Measurements from ENCODE around the gene CORO1A.
"Not testable (repeated sequence)": the region's sequence is repeated elsewhere in the genome, so short reads cannot be mapped to it uniquely, and the experiment has no call there.

CORO1A gene

DNA sequence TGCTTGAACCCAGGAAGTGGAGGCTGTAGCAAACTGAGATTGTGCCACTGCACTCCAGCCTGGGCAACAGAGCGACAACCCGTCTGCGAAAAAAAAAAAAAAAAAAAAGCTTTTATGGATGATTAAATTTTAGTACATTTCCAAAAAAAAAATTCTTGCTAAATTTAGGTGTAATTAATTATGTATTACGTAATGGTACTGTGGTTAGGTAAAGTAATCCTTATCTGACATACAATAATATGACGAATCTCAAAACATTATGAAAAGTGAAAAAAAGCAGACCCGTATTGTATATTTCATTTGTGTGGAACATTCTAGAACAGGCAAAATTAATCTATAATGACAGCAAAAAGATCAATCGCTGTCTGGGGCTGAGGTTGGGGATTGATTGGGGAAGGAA lies 10.3 kb upstream of the CORO1A start:
- DNase-seq = no peak

DNA sequence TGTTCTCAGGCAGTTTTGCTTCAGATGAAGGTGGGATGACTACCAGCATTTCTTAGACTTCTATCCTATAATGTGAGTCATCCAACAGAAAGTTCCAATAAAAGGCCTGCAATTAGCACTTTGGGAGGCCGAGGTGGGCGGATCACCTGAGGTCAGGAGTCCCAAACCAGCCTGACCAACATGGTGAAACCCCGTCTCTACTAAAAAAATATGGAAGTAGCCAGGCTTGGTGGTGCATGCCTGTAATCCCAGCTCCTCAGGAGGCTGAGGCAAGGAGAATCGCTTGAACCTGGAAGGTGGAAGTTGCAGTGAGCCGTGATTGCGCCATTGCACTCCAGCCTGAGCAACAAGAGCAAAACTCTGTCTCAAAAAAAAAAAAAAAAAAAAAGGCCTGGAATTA lies 6.5 kb upstream of the CORO1A start:
- not testable (repeated sequence) for DNase-seq

DNA sequence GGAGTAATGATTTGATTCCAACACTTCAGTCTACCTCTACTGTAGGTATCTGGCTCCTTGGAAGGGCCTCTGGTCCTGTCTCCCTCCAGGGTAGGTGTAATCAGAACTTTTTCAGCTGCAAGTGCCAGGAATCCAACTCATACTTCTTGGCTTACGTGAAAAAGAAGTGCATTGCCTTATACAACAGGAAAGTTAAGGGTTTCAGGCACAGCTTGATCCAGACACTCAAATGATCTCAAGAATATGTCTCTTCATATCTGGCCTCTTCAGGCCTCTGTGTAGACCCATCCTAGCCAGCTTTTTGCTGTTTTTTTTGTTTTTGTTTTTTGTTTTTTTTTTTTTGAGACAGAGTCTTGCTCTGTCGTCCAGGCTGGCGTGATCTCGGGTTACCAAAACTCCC lies 4.2 kb upstream of the CORO1A start:
- no peak for DNase-seq

DNA sequence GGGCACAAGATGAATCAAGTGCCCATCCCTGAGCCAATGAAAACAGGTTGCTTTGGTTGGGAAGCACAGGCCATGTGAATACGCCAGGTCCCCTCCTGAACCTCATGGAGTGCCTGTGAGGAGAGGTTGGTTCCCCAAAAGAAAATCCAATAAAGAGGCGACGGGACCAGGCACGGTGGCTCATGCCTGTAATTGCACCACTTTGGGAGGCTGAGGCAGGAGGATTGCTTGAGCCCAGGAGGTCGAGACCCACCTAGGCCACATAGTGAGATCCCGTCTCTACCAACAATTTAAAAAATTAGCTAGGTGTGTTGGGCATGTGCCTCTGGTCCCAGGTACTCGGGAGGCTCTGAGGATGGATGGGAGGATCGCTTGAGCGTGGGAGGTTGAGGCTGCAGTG lies 3.5 kb upstream of the CORO1A start:
- DNase-seq = no peak

DNA sequence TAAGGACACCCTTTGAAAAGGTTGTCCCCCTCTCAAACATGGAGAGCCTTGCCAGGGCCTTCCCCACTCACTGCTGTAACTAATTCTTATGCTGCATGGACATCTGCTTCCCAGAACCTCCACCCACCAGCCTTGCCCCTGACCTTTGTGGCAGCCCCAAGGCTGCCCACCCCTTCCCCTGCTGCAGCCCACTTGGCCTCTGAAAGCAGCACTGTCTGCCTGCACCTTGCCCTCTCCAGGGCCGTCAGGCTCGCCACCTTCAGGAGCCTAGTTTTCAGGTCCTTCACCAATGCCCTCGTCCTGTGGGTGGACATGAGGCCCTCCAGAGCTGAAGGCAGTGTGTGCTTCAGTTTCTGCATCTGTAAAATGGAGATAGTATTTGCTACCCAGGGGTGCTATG lies 2.7 kb upstream of the CORO1A start:
- no peak for DNase-seq

DNA sequence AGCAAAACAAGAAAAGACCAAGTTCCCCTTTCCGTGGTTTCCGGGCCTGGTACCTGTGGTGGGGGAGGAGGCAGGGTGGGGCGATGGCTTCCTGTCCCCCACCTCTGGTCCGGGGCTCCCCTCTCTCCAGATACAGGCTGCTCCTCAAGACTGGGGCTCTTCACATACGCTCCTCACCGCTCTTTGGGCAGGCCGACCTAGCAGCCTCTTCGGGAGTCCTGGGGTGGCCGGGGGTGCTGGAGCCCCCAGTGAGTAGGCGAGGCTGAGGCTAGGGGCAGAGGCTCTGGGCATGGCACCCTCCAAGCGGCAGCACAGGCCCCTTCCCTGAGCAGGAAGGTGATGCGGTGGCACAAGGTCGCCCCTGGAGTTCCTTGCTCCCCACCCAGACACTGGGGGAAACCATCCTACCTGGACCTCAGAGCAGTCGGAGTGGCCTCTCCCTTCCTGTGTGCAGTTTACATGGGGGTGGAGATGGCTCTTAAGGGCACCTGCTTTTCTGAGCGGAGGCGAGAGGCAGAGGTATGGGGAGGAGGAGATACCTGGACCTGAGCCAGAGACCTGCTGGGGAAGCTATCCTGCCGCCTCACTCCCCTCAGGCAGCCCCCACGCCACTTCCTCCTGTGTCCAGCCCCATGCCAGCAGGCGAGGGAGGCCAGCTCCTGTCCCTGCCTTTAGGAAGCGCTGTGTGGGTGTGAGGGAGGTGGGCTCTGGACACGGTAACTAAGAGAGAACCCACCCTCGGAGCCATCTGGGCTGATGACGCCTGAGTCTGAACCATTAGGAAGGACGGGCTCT lies 891 bp downstream of the CORO1A start:
- DNase-seq = no peak

DNA sequence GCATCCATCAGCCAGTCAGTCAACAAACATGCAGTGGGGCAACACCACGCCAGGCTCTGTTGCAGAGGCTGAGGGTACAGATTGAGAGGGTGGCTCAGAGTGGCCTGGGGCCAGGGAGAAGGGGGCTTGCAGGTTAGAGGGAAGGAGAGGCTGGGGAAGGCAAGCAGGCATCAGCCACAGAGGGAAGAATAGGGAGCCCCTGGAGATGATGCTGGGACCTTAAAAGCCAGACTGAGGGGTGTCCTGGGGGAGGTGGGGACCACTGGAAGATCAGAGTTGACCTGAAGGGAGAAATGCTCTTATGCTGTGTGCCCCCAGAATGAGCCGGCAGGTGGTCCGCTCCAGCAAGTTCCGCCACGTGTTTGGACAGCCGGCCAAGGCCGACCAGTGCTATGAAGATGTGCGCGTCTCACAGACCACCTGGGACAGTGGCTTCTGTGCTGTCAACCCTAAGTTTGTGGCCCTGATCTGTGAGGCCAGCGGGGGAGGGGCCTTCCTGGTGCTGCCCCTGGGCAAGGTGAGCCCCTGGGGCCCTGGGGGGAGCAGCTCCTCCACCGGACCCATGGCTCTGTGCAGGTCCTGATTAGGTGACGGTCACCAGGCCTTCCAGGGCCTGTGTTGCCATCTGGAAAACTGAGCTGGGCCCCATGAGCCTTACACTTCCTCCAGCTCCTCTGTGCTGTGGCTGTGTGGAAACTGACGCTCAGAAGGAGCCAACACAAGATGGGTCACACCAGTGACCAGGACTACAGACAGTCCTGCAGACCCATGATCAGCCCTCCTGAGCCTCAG lies 1.7 kb downstream of the CORO1A start:
- no peak for DNase-seq

DNA sequence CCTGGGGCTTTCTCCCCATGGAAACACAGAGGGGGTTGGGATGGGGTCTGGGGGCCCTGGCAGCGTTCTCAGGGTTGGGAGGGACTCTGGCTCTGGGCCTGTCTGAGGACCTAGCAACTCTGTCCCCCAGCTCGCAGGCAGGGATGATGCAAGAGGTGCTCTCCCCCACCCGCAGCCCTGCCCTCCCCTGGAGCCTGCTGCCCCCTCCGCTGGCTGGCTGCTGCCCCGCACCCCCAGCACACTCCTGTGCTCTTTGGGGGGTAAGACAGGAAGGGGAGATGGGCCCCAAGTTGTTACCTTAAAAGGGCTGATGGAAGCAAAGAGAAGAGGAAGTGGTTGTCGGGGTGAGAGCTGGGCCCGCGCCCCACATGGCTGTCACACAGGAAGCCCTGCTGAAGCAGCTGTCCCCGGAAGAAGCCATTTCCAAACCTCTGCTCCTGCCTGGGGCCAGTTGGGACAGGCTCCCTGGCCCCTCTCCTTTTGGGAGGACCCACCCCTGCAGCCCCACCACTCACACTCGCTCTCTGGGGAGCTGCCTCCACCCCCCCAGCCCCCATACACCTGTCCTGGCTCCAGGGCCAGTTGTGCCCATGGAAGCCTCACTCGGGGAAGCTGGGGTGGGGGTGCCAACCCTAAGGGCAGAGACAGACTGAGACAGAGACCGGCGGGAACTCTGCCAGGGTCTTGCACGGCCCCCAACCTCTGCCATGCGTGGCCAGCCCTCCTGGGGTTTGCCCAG lies 2.5 kb downstream of the CORO1A start:
- DNase-seq = no peak

DNA sequence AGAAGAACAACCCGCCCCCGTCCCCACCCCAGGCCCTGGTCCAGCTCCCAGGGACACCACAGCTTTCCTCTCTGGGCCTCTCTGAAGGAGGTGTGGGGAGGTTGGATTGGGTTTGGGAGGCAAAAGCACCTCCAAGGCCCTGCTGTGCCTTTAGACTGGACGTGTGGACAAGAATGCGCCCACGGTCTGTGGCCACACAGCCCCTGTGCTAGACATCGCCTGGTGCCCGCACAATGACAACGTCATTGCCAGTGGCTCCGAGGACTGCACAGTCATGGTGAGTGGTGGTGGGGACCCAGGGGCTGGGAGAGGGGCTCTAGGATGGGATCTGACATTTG lies 3.0 kb downstream of the CORO1A start:
- no peak for DNase-seq

DNA sequence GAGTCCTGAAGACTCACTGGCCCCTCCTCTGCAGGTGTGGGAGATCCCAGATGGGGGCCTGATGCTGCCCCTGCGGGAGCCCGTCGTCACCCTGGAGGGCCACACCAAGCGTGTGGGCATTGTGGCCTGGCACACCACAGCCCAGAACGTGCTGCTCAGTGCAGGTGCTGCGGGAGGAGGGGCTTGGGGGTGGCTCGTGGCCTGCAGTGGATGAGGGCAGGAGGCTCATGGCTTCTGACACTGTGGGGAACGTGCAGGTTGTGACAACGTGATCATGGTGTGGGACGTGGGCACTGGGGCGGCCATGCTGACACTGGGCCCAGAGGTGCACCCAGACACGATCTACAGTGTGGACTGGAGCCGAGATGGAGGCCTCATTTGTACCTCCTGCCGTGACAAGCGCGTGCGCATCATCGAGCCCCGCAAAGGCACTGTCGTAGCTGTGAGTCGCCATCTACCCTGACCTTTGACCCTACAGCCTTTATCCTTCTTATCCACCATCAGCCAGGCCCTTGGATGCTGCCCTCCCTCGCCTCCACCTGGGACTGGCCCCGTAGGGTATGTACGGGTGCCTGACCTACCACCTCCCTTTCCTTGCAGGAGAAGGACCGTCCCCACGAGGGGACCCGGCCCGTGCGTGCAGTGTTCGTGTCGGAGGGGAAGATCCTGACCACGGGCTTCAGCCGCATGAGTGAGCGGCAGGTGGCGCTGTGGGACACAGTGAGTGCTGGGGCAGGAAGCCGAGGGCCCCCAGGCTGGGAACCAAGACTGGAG lies 3.6 kb downstream of the CORO1A start:
- DNase-seq = no peak

DNA sequence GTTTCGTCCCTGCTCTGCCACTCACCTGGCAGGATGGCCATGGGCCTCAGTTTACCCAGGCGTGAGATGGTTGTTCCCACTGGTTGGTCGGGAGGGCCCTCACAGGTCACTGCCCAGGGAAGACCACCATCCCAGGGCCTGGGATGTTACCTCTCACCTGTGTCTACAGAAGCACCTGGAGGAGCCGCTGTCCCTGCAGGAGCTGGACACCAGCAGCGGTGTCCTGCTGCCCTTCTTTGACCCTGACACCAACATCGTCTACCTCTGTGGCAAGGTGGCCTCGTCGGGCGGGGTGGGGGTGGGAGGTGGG lies 4.1 kb downstream of the CORO1A start:
- DNase-seq = no peak

DNA sequence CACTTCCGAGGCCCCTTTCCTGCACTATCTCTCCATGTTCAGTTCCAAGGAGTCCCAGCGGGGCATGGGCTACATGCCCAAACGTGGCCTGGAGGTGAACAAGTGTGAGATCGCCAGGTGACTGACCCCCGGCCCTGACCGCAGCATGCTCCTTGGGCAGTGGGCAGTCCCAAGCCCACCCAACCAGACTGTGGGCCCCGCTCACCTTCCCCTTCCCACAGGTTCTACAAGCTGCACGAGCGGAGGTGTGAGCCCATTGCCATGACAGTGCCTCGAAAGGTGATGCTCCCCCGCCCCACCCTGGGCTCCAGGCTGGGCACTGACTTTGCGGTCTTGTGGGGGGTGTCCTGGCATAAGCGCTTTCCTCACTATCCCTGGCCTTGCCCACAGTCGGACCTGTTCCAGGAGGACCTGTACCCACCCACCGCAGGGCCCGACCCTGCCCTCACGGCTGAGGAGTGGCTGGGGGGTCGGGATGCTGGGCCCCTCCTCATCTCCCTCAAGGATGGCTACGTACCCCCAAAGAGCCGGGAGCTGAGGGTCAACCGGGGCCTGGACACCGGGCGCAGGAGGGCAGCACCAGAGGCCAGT lies 4.7 kb downstream of the CORO1A start:
- DNase-seq = no peak

DNA sequence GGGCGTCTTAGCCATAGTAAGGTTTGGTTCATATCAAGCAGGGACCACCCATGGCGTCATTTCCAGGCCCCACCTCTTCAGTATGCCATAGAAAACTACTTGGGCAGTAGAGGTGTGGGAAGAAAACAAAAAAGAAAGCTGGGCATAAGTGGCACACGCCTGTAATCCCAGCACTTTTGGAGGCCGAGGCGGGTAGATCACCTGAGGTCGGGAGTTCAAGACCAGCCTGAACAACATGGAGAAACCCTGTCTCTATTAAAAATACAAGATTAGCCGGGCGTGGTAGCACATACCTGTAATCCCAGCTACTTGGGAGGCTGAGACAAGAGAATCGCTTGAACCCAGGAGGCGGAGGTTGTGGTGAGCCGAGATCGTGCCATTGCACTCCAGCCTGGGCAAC lies 7.8 kb downstream of the CORO1A start:
- not testable (repeated sequence) for DNase-seq

DNA sequence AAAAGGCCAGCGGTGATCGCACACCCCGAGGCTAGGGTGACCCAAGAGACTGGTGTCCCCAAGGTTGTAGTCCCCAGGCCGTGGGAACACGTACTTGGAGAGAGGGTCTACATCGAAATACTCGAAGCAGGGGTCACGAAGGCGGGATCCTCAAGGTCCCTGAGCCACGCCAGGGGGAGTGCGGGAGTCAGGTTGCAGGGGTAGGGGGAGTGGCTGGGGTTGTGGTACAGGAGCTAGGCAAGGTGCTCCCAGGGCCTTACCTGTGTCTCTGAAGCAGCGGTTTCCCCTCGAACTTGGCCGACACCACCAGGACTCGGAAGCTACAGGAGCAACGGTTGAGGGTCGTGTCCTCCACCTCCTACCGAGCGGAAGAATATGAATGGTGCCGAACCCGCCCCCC lies 9.7 kb downstream of the CORO1A start:
- not testable (repeated sequence) for DNase-seq

DNA sequence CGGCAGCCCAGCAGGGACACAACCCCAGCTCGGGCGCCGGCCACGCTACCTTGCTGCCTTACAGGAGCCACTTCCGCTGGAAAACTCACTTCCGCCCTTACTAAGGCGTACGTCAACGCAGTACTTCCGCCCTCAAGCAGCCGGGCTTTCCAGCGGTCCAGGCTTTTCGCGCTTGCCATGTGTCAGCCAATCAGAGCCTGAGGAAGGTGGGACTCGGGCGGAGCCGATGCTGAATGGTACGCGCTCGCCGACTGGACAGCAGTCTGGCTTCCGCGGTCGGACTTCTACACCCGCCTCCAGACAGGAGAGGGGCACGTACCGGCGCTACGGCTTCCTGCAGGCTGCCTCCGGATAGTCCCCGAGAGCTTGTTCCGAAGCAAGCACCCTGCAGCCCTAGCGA lies 10.2 kb downstream of the CORO1A start, which contains the start of the genes BOLA2B and SLX1A:
TSS of gene BOLA2B (minus strand) at position 52 of the 400 bp plus-strand sequence. CDS start 71 bp downstream, outside the sequence.
TSS of gene SLX1A (plus strand) at position 261 of the 400 bp plus-strand sequence. CDS start 210 bp downstream, outside the sequence.
- DNase-seq = not testable (repeated sequence)

DNA sequence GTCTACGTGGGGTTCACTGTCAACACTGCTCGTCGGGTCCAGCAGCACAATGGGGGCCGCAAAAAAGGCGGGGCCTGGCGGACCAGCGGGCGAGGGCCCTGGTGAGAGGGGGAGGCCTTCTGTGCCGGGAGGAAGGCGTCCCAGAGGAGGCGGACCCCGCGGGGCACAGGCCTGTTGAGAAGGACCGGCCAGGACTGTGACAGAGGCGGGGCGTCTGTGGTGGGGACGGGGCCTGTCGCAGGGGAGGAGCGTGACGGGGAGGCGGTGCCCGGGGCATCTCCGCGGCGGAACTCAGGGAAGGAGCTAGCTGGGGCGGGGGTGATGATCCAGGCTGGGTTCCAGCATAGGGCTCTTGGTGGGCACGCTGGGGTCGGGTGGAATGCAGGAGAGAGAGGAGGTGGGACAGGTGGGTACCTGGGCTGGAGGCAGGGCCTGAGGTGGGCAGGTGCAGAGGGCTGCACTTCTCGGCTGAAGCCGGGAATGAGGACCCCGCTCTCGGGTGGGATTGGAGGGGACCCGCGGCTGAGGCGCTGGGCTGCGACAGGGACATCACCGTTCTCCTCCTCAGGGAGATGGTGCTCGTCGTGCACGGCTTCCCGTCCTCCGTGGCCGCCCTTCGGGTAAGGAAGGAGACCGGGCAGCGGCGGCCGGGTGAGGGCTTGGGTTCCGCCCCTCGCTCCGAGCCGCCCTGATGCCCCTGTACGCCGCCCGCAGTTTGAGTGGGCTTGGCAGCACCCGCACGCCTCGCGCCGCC lies 10.9 kb downstream of the CORO1A start:
- not testable (repeated sequence) for DNase-seq

DNA sequence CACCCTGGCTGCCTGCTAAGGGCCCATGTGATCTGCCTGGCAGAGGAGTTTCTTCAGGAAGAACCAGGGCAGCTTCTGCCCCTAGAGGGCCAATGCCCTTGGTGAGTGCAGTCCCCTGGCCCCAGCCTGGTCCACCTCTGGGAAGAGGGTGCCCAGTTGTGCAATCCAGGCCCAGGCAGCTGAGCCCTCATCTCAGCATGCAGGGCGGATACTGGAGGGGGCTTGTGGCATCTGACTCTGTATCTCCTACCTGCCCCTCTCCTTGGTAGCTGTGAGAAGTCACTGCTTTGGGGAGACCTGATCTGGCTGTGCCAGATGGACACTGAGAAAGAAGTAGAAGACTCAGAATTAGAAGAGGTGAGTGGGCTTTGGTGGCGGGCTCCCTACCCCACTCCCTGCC lies 13.6 kb downstream of the CORO1A start:
- DNase-seq = not testable (repeated sequence)

DNA sequence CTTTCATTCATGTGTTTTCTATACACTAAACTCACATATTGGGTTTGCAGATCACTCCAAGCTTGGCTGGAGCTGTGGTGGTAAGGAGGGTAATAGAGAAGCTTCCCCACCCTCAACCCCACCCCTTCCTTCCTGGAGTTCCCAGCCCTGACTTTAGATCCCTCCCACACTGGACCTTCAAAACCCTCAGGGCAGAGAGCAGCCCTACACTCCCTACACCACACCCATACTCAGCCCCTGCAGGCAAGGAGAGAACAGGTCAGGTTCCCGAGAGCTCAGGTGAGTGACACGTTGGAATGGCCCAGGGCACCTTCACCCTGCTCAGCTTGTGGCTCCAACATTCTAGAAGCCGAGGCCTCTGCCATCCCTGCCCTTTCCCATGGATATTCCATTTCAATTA lies 15.6 kb downstream of the CORO1A start, which contains the start of gene SULT1A3:
TSS of gene SULT1A3 (plus strand) at position 207 of the 400 bp plus-strand sequence. CDS start 1,474 bp downstream, outside the sequence.
- not testable (repeated sequence) for DNase-seq

DNA sequence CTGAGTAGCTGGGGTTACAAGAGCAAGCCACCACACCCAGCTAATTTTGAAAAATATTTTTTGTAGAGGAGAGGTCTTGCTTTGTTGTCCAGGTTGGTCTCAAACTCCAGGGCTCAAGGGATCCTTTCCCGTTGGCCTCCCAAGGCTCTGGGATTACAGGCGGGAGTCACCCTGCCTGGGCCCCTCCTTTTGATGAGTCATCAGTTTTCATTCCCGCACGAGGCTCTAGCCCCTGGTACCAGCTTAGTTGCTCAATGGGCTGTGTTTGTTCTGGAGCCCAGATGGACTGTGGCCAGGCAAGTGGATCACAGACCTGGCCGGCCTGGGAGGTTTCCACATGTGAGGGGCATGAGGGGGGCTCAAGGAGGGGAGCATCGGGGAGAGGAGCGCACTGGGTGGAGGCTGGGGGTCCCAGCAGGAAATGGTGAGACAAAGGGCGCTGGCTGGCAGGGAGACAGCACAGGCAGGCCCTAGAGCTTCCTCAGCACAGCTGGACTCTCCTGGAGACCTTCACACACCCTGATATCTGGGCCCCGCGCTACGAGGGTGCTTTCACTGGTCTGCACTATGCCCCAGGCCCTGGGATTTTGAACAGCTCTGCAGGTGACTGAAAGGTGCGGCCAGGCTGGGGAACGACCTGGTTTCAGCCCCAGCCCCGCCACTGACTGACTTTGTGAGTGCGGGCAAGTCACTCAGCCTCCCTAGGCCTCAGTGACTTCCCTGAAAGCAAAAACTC lies 16.4 kb downstream of the CORO1A start:
- DNase-seq = not testable (repeated sequence)

DNA sequence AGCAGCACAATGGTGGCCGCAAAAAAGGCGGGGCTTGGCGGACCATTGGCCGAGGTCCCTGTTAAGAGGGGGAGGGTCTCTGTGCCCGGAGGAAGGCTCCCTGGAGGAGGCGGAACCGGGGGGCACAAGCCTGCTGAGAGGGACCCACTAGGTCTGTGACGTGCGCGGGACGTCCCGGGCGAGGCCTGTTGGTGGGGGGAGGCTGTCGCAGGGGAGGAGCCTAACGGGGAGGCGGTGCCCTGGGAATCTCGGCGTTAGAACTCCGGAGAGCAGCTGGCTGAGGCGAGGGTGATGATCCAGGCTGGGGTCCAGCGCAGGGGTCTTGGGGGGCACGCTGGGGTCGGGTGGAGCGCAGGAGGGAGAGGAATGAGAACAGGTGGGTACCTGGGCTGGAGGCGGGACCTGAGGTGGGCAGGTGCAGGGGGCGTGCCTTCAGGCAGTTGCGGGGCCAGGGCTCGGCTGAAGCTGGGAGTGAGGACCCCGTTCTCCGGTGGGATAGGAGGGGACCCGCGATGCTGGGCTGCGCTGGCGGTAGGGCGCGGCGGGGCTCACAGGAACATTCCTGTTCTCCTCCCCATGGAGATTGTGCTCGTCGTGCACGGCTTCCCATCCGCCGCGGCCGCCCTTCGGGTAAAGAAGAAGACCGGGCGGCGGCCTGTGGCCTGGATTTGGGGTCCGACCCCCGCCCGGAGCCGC lies 22.3 kb downstream of the CORO1A start:
- not testable (repeated sequence) for DNase-seq

Measured in cortex of kidney (tissue), 1 donor.